ENCODE data around the gene ABCC3. TPM values are rescaled to one million over a fixed set of nuclear protein-coding genes. Genes with fewer than 3 reads are reported as not detected.

The ABCC3 gene
- total RNA-seq, 6 experiments from 2014 or later, result 18.4 to 23.6 (median 21.3) TPM

GRCh38 chr17:50642722-50643656, 8.3 kb downstream of the ABCC3 start:
- Mint-ChIP-seq H3K4me1 (ENCODE audit: low read depth) (peaks cover 52% of the 10 kb centered on the region), H3K36me3 (ENCODE audit: low read depth) (peaks cover 17% of the 10 kb centered on the region), H3K9me3 (no peaks in the 10 kb centered on the region), H3K27me3 (ENCODE audit: insufficient read depth) (peaks cover 4% of the 10 kb centered on the region), H3K27ac (peak overlapping the region; percentile 31; the same call in 1 of the 2 replicates), H3K4me3 (no peak overlapping the region)
- TF ChIP-seq CTCF (IDR thresholded peaks at IDR 0.05), result no peak
- no peak for DNase-seq

- Mint-ChIP-seq H3K4me1 (ENCODE audit: low read depth) (peaks cover 33% of the 10 kb centered on the region), H3K36me3 (ENCODE audit: low read depth) (peaks cover 24% of the 10 kb centered on the region), H3K27me3 (ENCODE audit: insufficient read depth) (peaks cover 4% of the 10 kb centered on the region), H3K27ac (no peak overlapping the region), H3K4me3 (no peak overlapping the region), H3K9me3 (peaks cover 4% of the 10 kb centered on the region; the same call in 1 of the 2 replicates)
- TF ChIP-seq CTCF (IDR thresholded peaks at IDR 0.05), result no peak
- DNase-seq, result no peak
These were observed 11.3 kb downstream of the ABCC3 start for GRCh38 chr17:50645748-50646682.

- H3K4me1 Mint-ChIP-seq (ENCODE audit: low read depth), result peaks cover 24% of the 10 kb centered on the region
- no peak overlapping the region for H3K27ac Mint-ChIP-seq
- peaks cover 4% of the 10 kb centered on the region for H3K27me3 Mint-ChIP-seq (ENCODE audit: insufficient read depth)
- no peak for DNase-seq
- no peak overlapping the region for H3K4me3 Mint-ChIP-seq
- TF ChIP-seq CTCF (IDR thresholded peaks at IDR 0.05), result no peak
- peaks cover 18% of the 10 kb centered on the region for H3K36me3 Mint-ChIP-seq (ENCODE audit: low read depth)
- H3K9me3 Mint-ChIP-seq, result peaks cover 4% of the 10 kb centered on the region; the same call in 1 of the 2 replicates
These were observed 12.5 kb downstream of the ABCC3 start for GRCh38 chr17:50647187-50647586.

- H3K27me3 Mint-ChIP-seq (ENCODE audit: insufficient read depth), result peaks cover 4% of the 10 kb centered on the region
- H3K9me3 Mint-ChIP-seq, result peaks cover 4% of the 10 kb centered on the region; the same call in 1 of the 2 replicates
- no peak overlapping the region for H3K4me3 Mint-ChIP-seq
- no peak overlapping the region for H3K27ac Mint-ChIP-seq
- DNase-seq, result no peak
- peaks cover 18% of the 10 kb centered on the region for H3K36me3 Mint-ChIP-seq (ENCODE audit: low read depth)
- no peak for TF ChIP-seq CTCF (IDR thresholded peaks at IDR 0.05)
- H3K4me1 Mint-ChIP-seq (ENCODE audit: low read depth), result peaks cover 16% of the 10 kb centered on the region
These were observed 14.6 kb downstream of the ABCC3 start for GRCh38 chr17:50649042-50649908.

All from HFFc6 (cell line).